DOHH2 (cell line): ENCODE data around the gene IQCM.

ENCODE experiments used
- H3F3A ChIP-seq: fragments of 200-600 bp; sonication (generic), shearing (Covaris generic); 2 replicates; pipeline ENCODE4 v1.6.0; 2016; ENCODE audit warnings: antibody characterized with exemption, mild to moderate bottlenecking; ENCODE audit not compliant: control insufficient read depth, insufficient read depth
- H3K27ac ChIP-seq: fragments of 200-600 bp; sonication (generic); 2 replicates; pipeline ENCODE4 v1.5.1; 2014; ENCODE audit warnings: low read depth, mild to moderate bottlenecking, low read length, moderate library complexity
- H3K27me3 ChIP-seq: fragments of 200-600 bp; sonication (generic); 2 replicates; pipeline ENCODE4 v1.6.1; 2014; ENCODE audit warnings: mild to moderate bottlenecking, low read length, mixed read lengths; ENCODE audit not compliant: control insufficient read depth
- H3K36me3 ChIP-seq: fragments of 200-600 bp; sonication (generic); 2 replicates; pipeline ENCODE4 v1.6.1; 2014; ENCODE audit warnings: mild to moderate bottlenecking, low read length, moderate library complexity, mixed read lengths; ENCODE audit not compliant: control insufficient read depth
- H3K4me1 ChIP-seq: fragments of 200-600 bp; sonication (generic); 2 replicates; pipeline ENCODE4 v1.6.1; 2014; ENCODE audit warnings: mild to moderate bottlenecking, low read length, mixed read lengths; ENCODE audit not compliant: control insufficient read depth
- H3K4me2 ChIP-seq: fragments of 200-600 bp; sonication (generic); 2 replicates; pipeline ENCODE4 v1.6.0; 2014; ENCODE audit warnings: mild to moderate bottlenecking, low read length, moderate library complexity
- H3K4me3 ChIP-seq: fragments of 200-600 bp; sonication (generic); 2 replicates; pipeline ENCODE4 v1.5.1; 2014; ENCODE audit warnings: mild to moderate bottlenecking, low read length, mixed read lengths
- H3K79me2 ChIP-seq: fragments of 200-600 bp; sonication (generic); 2 replicates; pipeline ENCODE4 v1.6.1; 2014; ENCODE audit warnings: mild to moderate bottlenecking, low read length, mixed read lengths; ENCODE audit not compliant: control insufficient read depth
- H3K9me2 ChIP-seq: fragments of 200-600 bp; sonication (generic); replicated peaks from 2 replicates; pipeline ENCODE4 v1.6.1; 2014; ENCODE audit warnings: mild to moderate bottlenecking, low read length, mixed read lengths; ENCODE audit not compliant: control insufficient read depth
- H3K9me3 ChIP-seq: fragments of 200-600 bp; sonication (generic); 2 replicates; pipeline ENCODE4 v1.6.1; 2014; ENCODE audit warnings: antibody characterized with exemption, low read length, mixed read lengths; ENCODE audit not compliant: control insufficient read depth, insufficient read depth
- H4K20me1 ChIP-seq: fragments of 200-600 bp; sonication (generic); 2 replicates; pipeline ENCODE4 v1.6.0; 2014; ENCODE audit warnings: low read depth, mild to moderate bottlenecking, antibody characterized with exemption, low read length, moderate library complexity; ENCODE audit not compliant: control insufficient read depth, insufficient read depth
- CTCF ChIP-seq: fragments of 200-600 bp; sonication (generic); IDR thresholded peaks from one replicate; pipeline ENCODE4 v1.5.1; 2014; ENCODE audit warnings: antibody characterized with exemption, mild to moderate bottlenecking, low read depth, low read length; ENCODE audit not compliant: poor library complexity, severe bottlenecking
- EZH2phosphoT487 ChIP-seq: fragments of 200-600 bp; sonication (generic); IDR thresholded peaks from 2 replicates; pipeline ENCODE4 v1.6.1; 2017; ENCODE audit warnings: borderline replicate concordance, mild to moderate bottlenecking, antibody characterized with exemption, low read length, moderate library complexity, mixed read lengths

The IQCM gene

DNA sequence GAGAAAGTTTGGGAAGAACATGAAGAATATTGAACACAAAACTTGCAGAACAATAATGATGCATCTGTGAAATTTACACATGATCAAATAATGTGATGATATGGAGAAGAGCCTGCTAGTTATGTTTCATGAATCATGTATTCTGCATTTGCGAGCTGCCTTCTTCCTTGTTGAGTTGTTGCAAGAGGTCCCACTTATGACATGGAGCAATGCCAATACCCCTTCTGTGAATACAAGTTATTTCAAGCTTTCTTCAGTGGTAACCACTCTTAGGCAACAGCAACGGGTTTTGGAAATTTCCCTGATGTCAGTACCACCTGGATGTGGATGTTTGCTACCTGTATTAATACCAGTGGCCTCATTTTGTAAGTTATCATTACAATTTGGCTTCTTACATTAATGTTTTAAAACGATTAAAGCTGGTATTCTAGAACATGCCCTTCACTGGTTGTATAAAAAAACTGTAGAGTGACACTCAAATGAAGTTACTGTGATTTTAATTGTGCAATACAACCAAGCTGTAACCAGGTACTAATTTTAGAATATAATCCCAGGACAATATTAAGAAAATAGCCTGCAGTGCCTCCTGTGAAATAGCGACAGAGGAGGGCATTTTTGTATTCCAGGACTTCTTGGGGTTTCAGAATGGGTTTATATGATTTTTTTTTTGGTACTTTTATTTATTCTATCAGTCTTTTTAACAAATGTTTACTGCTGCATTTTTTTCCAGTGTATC, 25.3 kb downstream of the IQCM start:
- no peaks in the 10 kb centered on the region for H3K9me2 ChIP-seq
- TF ChIP-seq EZH2phosphoT487 (no peak), CTCF (no peak)
- H3K27ac ChIP-seq = no peak overlapping the region
- H3K79me2 ChIP-seq = no peaks in the 10 kb centered on the region
- H3K36me3 ChIP-seq = no peaks in the 10 kb centered on the region
- no peak overlapping the region for H3K4me3 ChIP-seq
- no peaks in the 10 kb centered on the region for H3K27me3 ChIP-seq
- H3K4me2 ChIP-seq = no peak overlapping the region
- H3K9me3 ChIP-seq = no peaks in the 10 kb centered on the region
- H3F3A ChIP-seq = no peaks in the 10 kb centered on the region
- no peaks in the 10 kb centered on the region for H4K20me1 ChIP-seq
- H3K4me1 ChIP-seq = no peaks in the 10 kb centered on the region

- no peak for TF ChIP-seq CTCF
- no peak for TF ChIP-seq EZH2phosphoT487
- no peaks in the 10 kb centered on the region for H4K20me1 ChIP-seq
Observed at GRCh38 chr4:149788300-149788699, 27.3 kb downstream of the IQCM start.

DNA sequence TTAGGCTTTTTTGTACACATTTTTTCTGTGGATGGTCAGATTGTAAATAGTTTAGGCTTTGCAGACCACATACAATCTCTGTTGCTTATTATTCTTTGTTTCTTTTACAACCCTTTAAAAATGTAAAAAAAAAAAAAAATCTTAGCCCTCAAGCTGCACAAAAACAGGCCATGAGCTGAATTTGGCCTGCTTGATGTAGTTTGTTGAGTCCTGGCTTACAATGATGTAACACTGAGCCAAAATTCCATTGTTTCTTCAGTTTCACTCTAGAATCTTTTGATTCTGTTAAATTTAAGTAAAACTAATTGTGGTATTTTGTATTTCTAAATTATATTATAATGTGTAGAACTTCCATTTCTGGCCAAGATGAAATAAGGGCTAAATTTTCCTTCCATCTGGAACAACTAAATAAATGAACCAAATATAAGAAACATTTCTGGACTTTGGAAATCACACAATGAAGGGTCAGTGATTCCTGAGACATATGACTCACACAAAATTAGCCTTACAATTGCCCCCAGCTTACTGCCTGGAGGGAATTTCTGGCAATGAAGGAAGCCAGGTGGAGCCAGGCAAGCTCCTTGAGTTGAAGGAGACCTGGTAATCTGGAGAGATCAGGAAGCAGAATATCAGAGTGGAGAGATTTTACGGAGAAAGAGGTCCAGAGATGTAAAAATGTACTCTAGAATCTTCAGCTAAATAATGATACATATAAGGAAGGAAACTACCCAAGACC, 29.8 kb downstream of the IQCM start:
- Histone ChIP-seq H3K79me2 (no peaks in the 10 kb centered on the region), H3K36me3 (no peaks in the 10 kb centered on the region), H3K4me2 (no peak overlapping the region), H3K9me3 (no peaks in the 10 kb centered on the region), H4K20me1 (no peaks in the 10 kb centered on the region), H3F3A (no peaks in the 10 kb centered on the region), H3K4me3 (no peak overlapping the region), H3K27me3 (no peaks in the 10 kb centered on the region), H3K27ac (no peak overlapping the region), H3K9me2 (no peaks in the 10 kb centered on the region), H3K4me1 (no peaks in the 10 kb centered on the region)
- TF ChIP-seq EZH2phosphoT487 (no peak), CTCF (no peak)

More at GRCh38 chr4:149788300-149788699, 27.3 kb downstream of the IQCM start:
- Histone ChIP-seq H3K9me3 (no peaks in the 10 kb centered on the region), H3K4me1 (no peaks in the 10 kb centered on the region), H3F3A (no peaks in the 10 kb centered on the region), H3K4me3 (no peak overlapping the region), H3K9me2 (no peaks in the 10 kb centered on the region), H3K79me2 (no peaks in the 10 kb centered on the region), H3K36me3 (no peaks in the 10 kb centered on the region), H3K27me3 (no peaks in the 10 kb centered on the region), H3K4me2 (no peak overlapping the region), H3K27ac (no peak overlapping the region)
